GM18868 (cell line): ENCODE measurements around the gene NR2F1-AS1.
"Not testable (repeated sequence)": the region's sequence is repeated elsewhere in the genome, so short reads cannot be mapped to it uniquely, and the experiment has no call there.

Source experiments
- ATAC-seq: cut with Tn5 transposase; IDR thresholded peaks from one replicate; pipeline ENCODE4 v1.9.1; 2021; ENCODE audit warnings: mild to moderate bottlenecking, moderate library complexity; ENCODE audit not compliant: unreplicated experiment

Gene NR2F1-AS1

GRCh38 chr5:93549594-93549993 is 31.4 kb downstream of the NR2F1-AS1 start:
- ATAC-seq = not testable (repeated sequence)

DNA sequence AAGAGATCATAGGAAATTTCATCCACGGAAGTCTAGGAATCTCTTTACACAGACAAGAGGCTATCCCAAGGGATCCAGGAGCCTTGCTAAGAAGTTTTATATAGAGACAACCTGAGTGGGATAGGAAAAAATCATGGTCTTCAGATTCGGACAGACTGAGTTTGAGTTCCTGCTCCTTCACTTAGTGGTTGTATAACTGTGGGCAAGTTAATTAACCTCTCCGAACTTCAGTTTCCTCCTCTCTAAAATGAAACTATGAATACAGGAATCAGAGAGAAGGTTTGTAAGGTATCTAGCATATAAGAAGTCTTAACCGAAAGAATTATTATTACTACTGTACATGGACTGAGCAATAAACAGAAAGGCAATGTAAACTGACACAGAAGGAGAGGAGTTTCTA is 35.1 kb downstream of the NR2F1-AS1 start:
- no peak for ATAC-seq

DNA sequence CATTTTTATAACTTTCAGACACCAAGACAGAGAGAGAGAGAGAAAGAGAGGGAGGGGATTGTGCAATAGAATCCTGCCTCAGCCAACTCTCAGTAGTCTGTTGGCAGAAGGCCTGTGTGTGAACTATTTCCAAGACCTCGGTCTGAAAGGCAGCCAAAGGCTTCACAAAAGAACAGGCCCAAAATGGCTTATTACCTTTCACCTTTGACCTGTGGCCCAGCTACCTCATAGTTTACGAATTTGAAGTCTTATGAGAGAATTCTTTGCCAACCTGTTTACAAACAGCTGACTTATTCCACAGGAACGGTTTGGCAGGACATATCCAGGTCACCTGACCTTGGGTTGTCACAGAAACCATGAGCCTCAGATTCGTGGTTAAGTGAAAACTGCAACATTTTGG is 48.6 kb downstream of the NR2F1-AS1 start:
- no peak for ATAC-seq

GRCh38 chr5:93521815-93522214 is 59.2 kb downstream of the NR2F1-AS1 start:
- not testable (repeated sequence) for ATAC-seq

DNA sequence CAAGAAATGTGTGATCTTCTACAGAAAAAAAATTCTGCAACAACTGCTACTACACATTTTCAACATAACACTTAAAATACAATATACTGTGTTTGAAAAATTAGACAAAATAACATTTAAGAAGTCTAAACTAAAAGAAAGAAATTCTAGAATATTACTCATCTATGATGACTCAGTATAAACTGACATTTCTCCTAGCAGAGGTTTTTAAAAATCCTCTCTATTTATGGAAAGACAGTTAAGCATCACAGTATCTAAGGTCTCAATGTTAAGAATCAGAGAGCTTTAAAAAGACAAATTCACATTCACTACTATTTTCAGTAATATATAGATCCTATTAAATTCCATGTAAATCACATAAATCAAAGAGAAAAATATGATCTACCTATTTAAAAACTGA is 61.3 kb downstream of the NR2F1-AS1 start:
- no peak for ATAC-seq

GRCh38 chr5:93517828-93518227 is 63.2 kb downstream of the NR2F1-AS1 start:
- no peak for ATAC-seq

- ATAC-seq = no peak
Observed at GRCh38 chr5:93513298-93513697, 67.7 kb downstream of the NR2F1-AS1 start.

DNA sequence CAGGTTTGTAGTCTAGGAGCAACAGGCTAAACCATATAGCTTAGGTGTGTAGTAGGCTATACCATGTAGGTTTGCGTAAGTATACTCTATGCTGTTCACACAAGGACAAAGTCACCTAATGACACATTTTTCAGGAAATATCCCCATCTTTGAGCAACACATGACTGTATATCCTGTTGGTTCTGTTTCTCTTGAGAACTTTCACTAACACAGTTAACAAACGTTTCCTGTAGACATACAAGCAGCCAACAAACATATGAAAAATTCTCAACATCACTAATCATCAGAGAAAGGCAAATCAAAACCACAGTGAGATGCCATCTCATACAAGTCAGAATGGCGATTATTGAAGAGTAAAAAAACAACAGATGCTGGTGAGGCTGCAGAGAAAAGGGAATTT is 68.2 kb downstream of the NR2F1-AS1 start:
- no peak for ATAC-seq

GRCh38 chr5:93511445-93511844 is 69.6 kb downstream of the NR2F1-AS1 start:
- no peak for ATAC-seq

DNA sequence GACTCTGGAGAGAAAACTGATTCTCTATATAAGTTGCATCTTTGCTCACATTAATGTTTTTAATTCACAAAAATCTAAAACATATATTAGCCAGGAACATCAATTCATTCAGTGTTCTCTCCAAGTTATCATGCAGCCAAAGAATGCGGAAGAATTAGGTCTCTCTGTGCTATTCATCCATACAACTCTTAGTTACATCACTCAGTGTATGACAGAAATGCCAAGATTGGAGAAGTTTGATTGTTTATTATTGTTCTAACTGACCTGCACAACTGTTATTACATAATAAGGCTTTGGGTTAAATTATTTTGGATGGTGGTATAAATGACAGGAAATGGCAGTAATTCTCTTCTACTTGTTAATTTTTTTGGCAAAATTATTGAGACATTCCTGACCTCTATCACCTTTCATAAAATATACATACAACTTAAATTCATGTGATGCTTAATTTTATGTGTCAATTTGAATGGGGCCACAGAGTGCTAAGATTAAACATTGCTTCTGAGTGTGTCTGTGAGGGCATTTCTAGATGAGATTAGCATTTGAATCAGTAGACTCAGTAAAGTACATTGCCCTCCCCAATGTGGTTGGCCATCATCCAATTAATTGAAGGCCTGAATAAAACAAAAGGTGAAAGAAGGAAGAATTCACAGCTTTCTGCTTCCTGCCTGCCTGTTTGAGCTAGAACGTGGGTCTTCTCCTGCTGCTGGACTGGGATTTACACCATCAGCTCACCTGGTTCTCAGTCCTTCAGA is 70.2 kb downstream of the NR2F1-AS1 start:
- ATAC-seq = no peak

GRCh38 chr5:93505553-93505952 is 75.5 kb downstream of the NR2F1-AS1 start:
- ATAC-seq = not testable (repeated sequence)

- ATAC-seq = no peak
Observed at GRCh38 chr5:93503598-93504067, 77.4 kb downstream of the NR2F1-AS1 start.

- no peak for ATAC-seq
Observed at GRCh38 chr5:93497096-93497495, 83.9 kb downstream of the NR2F1-AS1 start.

DNA sequence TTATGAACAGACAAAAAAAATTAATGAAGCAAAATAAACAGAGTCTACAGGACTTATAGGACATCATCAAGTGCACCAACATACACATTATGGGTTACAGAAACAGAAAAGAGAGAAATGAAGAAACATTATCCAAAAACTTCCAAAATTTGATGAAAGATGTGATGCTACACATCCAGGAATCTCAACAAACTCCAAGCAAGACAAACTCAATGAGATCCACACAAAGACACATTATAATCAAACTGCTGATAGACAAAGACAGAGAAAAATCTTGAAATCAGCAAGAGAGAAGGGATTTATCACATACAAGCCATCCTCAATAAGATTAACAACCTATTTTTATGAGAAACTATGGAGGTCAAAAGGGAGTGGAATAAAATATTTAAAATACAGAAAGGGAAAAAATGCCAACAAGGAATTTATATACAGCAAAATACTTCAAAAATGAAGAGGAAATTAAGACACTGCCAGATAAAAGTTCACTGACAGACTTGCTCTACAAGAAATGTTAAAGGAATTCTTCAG is 101.0 kb downstream of the NR2F1-AS1 start:
- ATAC-seq = no peak

GRCh38 chr5:93477816-93478215 is 103.2 kb downstream of the NR2F1-AS1 start:
- ATAC-seq = no peak

DNA sequence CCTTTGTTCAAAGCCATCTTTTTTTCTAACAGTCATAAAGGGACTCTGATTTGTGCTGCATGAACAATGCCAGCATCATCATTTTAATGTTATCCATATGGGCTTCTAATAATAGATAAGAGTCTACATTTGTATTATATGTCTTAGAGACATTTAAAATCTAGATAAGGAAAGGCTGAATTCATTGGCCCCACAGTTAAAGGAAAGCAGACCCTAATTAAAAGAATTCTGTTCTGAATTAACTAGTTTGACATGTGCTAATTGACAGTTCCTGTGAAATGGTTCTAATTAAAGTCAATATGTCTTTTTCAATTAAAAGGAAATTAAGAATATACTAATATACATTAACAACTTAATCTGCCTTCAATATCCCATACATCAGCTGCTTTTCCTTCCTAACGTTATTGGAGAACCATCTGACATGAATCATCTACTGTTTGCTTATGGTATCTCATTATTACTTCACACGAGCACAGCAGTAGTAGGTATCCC is 104.7 kb downstream of the NR2F1-AS1 start:
- no peak for ATAC-seq

- ATAC-seq = no peak
Observed at GRCh38 chr5:93462916-93463315, 118.1 kb downstream of the NR2F1-AS1 start.

DNA sequence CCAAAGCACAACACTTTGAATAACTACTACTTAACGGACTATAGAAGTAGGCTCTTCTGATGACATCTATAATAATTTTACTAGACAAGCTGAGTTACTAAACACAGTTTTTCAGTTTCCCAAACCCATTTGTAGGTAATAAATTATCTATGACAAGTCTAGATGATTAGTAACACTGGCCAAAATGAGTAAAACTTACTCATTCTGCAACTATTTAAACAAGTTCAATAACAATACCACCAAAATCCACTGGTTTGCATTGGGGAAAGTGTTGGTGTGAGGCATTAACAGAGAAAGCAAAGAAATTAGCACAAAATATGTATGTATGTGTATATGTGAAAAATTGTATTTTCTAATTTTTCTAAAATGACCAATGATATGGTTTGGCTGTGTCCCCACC is 119.3 kb downstream of the NR2F1-AS1 start:
- ATAC-seq = no peak

DNA sequence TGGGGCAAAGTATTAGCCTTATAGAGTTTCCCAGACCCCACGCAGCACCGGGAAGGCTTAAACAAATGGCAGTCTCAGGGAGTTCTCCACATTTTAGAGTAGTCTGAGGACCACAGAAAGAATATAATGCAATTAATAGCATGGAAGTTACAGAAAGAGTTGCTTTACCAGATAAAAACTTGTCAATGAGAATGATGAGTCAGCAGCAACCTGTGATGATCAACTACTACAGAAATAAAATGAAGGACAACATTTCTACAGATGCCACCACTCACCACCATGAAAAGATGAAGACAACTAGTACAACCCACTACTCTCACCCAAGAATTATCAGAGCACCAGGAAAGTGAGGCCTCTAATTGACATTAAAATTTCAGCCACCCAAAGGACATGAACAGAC is 120.7 kb downstream of the NR2F1-AS1 start:
- ATAC-seq = no peak

- ATAC-seq = not testable (repeated sequence)
Observed at GRCh38 chr5:93456796-93457195, 124.2 kb downstream of the NR2F1-AS1 start.

- ATAC-seq = no peak
Observed at GRCh38 chr5:93454896-93455295, 126.1 kb downstream of the NR2F1-AS1 start.

DNA sequence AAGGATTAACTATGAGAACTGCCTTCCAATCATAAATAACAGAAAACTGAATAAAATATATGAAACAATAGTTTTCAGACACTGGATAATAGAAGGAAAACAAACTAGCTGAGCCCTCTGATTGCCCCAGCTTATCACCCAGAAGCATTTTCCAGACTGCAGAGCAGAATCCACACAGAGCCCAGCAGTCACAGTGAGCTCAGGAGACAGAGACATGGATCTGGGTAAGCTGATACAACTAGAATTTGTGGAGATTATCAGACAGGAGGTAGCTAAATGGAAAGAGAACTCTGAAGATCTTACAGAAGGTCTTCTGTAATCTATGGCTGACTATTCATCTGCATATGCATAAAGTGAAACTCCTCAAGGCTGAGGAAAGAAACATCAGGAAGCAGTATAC is 128.8 kb downstream of the NR2F1-AS1 start:
- ATAC-seq = no peak
